PC-9 (cell line): Measurements from ENCODE around the gene DHRS7. TPM values are rescaled to one million over a fixed set of nuclear protein-coding genes. Genes with fewer than 3 reads are reported as not detected.
"Not testable (repeated sequence)": the region's sequence is repeated elsewhere in the genome, so short reads cannot be mapped to it uniquely, and the experiment has no call there.

Source experiments
- BruUV-seq: library from RNA; stranded (reverse); fragments of 400-500 nt; replicated peaks from 2 replicates; lab custom pipeline; 2021; lab: Mats Ljungman, UMichigan
- CTCF ChIA-PET: fragments of 300-600 bp; sonication (Branson Sonifier 250); formaldehyde crosslinking; loops from one replicate; lab custom pipeline; 2022; ENCODE audit warnings: antibody characterized with exemption; lab: Charles Lee
- POLR2A ChIA-PET: fragments of 300-600 bp; sonication (Branson Sonifier 250); formaldehyde crosslinking; loops from one replicate; lab custom pipeline; 2022; ENCODE audit warnings: antibody characterized with exemption; ENCODE audit not compliant: unreplicated experiment; lab: Charles Lee
- DNase-seq, 2 experiments: peaks; one replicate each; pipeline versions ENCODE4 v3.0.0 to v3.0.0-alpha.2; 2015 to 2022; ENCODE audit warnings: mixed read lengths in 1 of 2
- H2AFZ ChIP-seq: fragments of 200-600 bp; sonication (generic); 2 replicates; pipeline ENCODE4 v1.8.1; 2017; ENCODE audit warnings: antibody characterized with exemption
- H3F3A ChIP-seq: fragments of 200-600 bp; sonication (generic); 2 replicates; pipeline ENCODE4 v1.8.1; 2017; ENCODE audit warnings: antibody characterized with exemption, mild to moderate bottlenecking, low read depth; ENCODE audit not compliant: insufficient read depth
- H3K27ac ChIP-seq: fragments of 200-600 bp; sonication (generic); 2 replicates; pipeline ENCODE4 v1.6.1; 2016; ENCODE audit warnings: mixed run types
- H3K27me3 ChIP-seq: fragments of 200-600 bp; sonication (generic); 2 replicates; pipeline ENCODE4 v1.6.1; 2016; ENCODE audit warnings: low read depth, mixed run types; ENCODE audit not compliant: insufficient read depth
- H3K36me3 ChIP-seq: fragments of 200-600 bp; sonication (generic); 2 replicates; pipeline ENCODE4 v1.6.1; 2016; ENCODE audit warnings: low read depth, mixed run types
- H3K4me1 ChIP-seq: fragments of 200-600 bp; sonication (generic); replicated peaks from 2 replicates; pipeline ENCODE4 v1.6.1; 2016; ENCODE audit warnings: mixed run types; ENCODE audit not compliant: insufficient read depth
- H3K4me2 ChIP-seq: fragments of 200-600 bp; sonication (generic); 2 replicates; pipeline ENCODE4 v1.6.1; 2017; ENCODE audit warnings: mixed run types
- H3K4me3 ChIP-seq: fragments of 200-600 bp; sonication (generic); 2 replicates; pipeline ENCODE4 v1.6.1; 2016; ENCODE audit warnings: mixed run types
- H3K79me2 ChIP-seq: fragments of 200-600 bp; sonication (generic); 2 replicates; pipeline ENCODE4 v1.6.1; 2017; ENCODE audit warnings: low read depth, mixed run types
- H3K9me2 ChIP-seq: fragments of 200-600 bp; sonication (generic); 2 replicates; pipeline ENCODE4 v1.8.1; 2017; ENCODE audit warnings: mild to moderate bottlenecking; ENCODE audit not compliant: insufficient read depth
- H3K9me3 ChIP-seq: fragments of 200-600 bp; sonication (generic); 2 replicates; pipeline ENCODE4 v1.8.1; 2016; ENCODE audit warnings: low read depth; ENCODE audit not compliant: insufficient read depth
- H4K20me1 ChIP-seq: fragments of 200-600 bp; sonication (generic); 2 replicates; pipeline ENCODE4 v1.8.1; 2017; ENCODE audit not compliant: insufficient read depth
- EZH2 ChIP-seq: fragments of 200-600 bp; sonication (generic); IDR thresholded peaks from 2 replicates; pipeline ENCODE4 v1.8.0; 2017; ENCODE audit warnings: antibody characterized with exemption, low read depth
- intact Hi-C: fragments of 100-400 bp; cut with micrococcal nuclease; formaldehyde crosslinking; loops from one replicate; pipeline ENCODE4 v1.10.0; 2022; ENCODE audit not compliant: unreplicated experiment
- total RNA-seq: library from RNA; stranded (reverse); gene quantifications from 2 replicates; pipeline ENCODE4 v1.2.3, GENCODE V29; 2021
- TF ChIP-seq, protein P1 (sequence below): fragments of 200-600 bp; sonication (generic); conservative IDR thresholded peaks from 2 replicates; pipeline ENCODE4 v1.6.1; 2017; ENCODE audit warnings: mixed run types, antibody characterized with exemption, mild to moderate bottlenecking, moderate library complexity

Gene DHRS7
- total RNA-seq, 1 experiment from 2014 or later, result 55.1 TPM

DNA sequence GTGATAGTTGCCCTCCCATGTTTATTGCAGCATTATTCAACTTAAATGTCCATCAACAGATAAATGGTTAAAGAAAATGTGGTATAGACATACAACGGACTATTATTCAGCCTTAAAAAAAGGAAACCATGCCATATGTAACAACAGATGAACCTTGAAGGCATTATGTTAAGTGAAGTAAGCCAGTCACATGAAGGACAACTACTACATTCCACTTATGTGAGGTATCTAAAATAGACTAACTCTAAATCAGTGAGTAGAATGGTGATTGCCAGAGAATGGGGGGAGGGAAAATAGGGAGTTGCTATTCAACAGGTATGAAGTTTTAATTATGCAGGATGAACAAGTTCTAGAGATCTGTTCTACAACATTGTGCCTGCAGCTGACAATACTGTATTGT, 63.4 kb downstream of the DHRS7 start:
- POLR2A ChIA-PET, result no interaction called here

DNA sequence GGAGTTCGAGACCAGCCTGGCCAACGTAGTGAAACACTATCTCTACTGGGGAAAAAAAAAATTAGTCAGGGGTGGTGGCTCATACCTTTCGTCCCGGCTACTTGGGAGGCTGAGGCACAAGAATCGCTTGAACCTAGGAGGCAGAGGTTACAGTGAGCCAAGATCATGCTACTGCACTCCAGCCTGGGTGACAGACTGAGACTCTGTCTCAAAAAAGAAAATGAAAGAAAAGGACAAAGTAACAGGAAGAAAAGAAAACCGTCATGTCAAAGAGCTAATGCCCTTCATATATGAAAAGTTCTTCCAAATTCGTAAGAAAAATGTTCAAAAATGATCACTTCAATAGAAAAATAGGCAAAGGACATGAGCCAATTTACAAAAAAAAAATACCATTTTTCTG, 65.3 kb downstream of the DHRS7 start:
- H3K4me2 ChIP-seq, H3K4me1 ChIP-seq, H2AFZ ChIP-seq, H4K20me1 ChIP-seq, DNase-seq, intact Hi-C loops, H3K9me3 ChIP-seq, H3F3A ChIP-seq, BruUV-seq, H3K9me2 ChIP-seq, H3K27ac ChIP-seq, H3K36me3 ChIP-seq, POLR2A ChIA-PET, H3K4me3 ChIP-seq, H3K27me3 ChIP-seq: not testable (repeated sequence)
- CTCF ChIA-PET, result interaction anchor here (0.6 kb wide), 1 partner anchor 1400 kb away, joined by 3 read pairs; no protein-coding TSS in a partner anchor
- H3K79me2 ChIP-seq, result peaks cover 81% of the 10 kb centered on the region

More for the DNA sequence above, 63.4 kb downstream of the DHRS7 start:
- no peak for DNase-seq
- H3K27me3 ChIP-seq, result no peaks in the 10 kb centered on the region
- H4K20me1 ChIP-seq, result no peaks in the 10 kb centered on the region
- CTCF ChIA-PET, result no interaction called here
- H3K9me2 ChIP-seq, result no peaks in the 10 kb centered on the region
- no peaks in the 10 kb centered on the region for H3K36me3 ChIP-seq
- H2AFZ ChIP-seq, result no peak overlapping the region
- no peaks in the 10 kb centered on the region for H3F3A ChIP-seq
- H3K4me3 ChIP-seq, result no peak overlapping the region
- no peaks in the 10 kb centered on the region for H3K9me3 ChIP-seq
- no peak for TF ChIP-seq EZH2
- TF ChIP-seq, protein P1, sequence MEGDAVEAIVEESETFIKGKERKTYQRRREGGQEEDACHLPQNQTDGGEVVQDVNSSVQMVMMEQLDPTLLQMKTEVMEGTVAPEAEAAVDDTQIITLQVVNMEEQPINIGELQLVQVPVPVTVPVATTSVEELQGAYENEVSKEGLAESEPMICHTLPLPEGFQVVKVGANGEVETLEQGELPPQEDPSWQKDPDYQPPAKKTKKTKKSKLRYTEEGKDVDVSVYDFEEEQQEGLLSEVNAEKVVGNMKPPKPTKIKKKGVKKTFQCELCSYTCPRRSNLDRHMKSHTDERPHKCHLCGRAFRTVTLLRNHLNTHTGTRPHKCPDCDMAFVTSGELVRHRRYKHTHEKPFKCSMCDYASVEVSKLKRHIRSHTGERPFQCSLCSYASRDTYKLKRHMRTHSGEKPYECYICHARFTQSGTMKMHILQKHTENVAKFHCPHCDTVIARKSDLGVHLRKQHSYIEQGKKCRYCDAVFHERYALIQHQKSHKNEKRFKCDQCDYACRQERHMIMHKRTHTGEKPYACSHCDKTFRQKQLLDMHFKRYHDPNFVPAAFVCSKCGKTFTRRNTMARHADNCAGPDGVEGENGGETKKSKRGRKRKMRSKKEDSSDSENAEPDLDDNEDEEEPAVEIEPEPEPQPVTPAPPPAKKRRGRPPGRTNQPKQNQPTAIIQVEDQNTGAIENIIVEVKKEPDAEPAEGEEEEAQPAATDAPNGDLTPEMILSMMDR, result no peak
- no peaks in the 10 kb centered on the region for H3K4me1 ChIP-seq
- peaks cover 67% of the 10 kb centered on the region for H3K79me2 ChIP-seq
- H3K4me2 ChIP-seq, result no peak overlapping the region
- intact Hi-C loops, result no loop called here
- BruUV-seq, result no TSS peak
- no peak overlapping the region for H3K27ac ChIP-seq

DNA sequence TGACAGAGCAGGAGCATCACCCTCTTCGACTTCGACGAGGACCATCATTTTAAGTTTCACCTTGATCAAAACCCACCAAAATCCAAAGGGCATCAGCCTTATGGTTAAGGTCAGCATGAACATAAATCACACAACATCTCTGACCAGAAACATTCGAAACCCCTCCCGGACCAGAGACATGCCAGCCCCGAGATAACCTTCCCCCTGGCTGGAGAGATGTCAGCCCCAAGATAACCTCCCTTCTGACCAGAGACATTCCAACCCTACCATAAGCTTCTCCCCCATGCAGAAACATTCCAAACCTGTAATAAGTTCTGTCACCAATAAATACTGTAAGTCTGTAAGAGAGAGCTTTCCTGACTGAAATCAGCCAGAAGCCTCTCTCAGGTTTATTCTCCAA, 67.2 kb downstream of the DHRS7 start:
- intact Hi-C loops, result no loop called here
- Histone ChIP-seq H4K20me1 (no peaks in the 10 kb centered on the region; the same call in 1 of the 2 replicates), H3K27me3 (no peaks in the 10 kb centered on the region), H3K4me2 (no peak overlapping the region), H3K36me3 (no peaks in the 10 kb centered on the region), H3K9me3 (no peaks in the 10 kb centered on the region), H3K79me2 (peaks cover 84% of the 10 kb centered on the region), H3F3A (peaks cover 9% of the 10 kb centered on the region; the same call in 1 of the 2 replicates), H3K4me3 (no peak overlapping the region), H3K27ac (no peak overlapping the region), H2AFZ (no peak overlapping the region), H3K4me1 (peaks cover 16% of the 10 kb centered on the region), H3K9me2 (no peaks in the 10 kb centered on the region)
- no peak for DNase-seq
- no peak for TF ChIP-seq EZH2
- TF ChIP-seq, protein P1, result no peak
- ChIA-PET POLR2A (no interaction called here), CTCF (no interaction called here)
- no TSS peak for BruUV-seq
